Astrocyte (in vitro differentiated cells and primary cell): ENCODE measurements around the gene FAM227B. TPM values are rescaled to one million over a fixed set of nuclear protein-coding genes. Genes with fewer than 3 reads are reported as not detected.

ENCODE experiments used
- DNase-seq: peaks from one replicate; pipeline ENCODE4 v3.0.0-alpha.2; 2010; ENCODE audit warnings: low read depth
- FAIRE-seq: peaks from 2 replicates; lab custom pipeline; 2011; peaks lifted over from hg19 to GRCh38; lab: Jason Lieb, UNC
- H2AFZ ChIP-seq: 2 replicates; pipeline ENCODE4 v1.6.0; 2012; ENCODE audit warnings: low read depth, low read length, inconsistent platforms
- H3K27ac ChIP-seq: 2 replicates; pipeline ENCODE4 v1.5.1; 2011; ENCODE audit warnings: low read depth, low read length, inconsistent platforms
- H3K27me3 ChIP-seq: 2 replicates; pipeline ENCODE4 v1.6.0; 2011; ENCODE audit warnings: low read length, inconsistent platforms; ENCODE audit not compliant: insufficient read depth
- H3K36me3 ChIP-seq: 2 replicates; pipeline ENCODE4 v1.5.1; 2011; ENCODE audit warnings: low read length, inconsistent platforms; ENCODE audit not compliant: insufficient read depth
- H3K4me1 ChIP-seq: 2 replicates; pipeline ENCODE4 v1.5.1; 2011; ENCODE audit warnings: low read length, inconsistent platforms; ENCODE audit not compliant: insufficient read depth
- H3K4me2 ChIP-seq: 2 replicates; pipeline ENCODE4 v1.6.0; 2012; ENCODE audit warnings: low read length, inconsistent platforms
- H3K4me3 ChIP-seq: 2 replicates; pipeline ENCODE4 v1.5.1; 2011; ENCODE audit warnings: low read depth, mild to moderate bottlenecking, low read length, inconsistent platforms; ENCODE audit not compliant: insufficient read depth
- H3K79me2 ChIP-seq: 2 replicates; pipeline ENCODE4 v1.6.0; 2012; ENCODE audit warnings: mild to moderate bottlenecking, low read length, inconsistent platforms; ENCODE audit not compliant: insufficient read depth
- H3K9ac ChIP-seq: 2 replicates; pipeline ENCODE4 v1.6.0; 2012; ENCODE audit warnings: mild to moderate bottlenecking, low read length, inconsistent platforms
- H3K9me3 ChIP-seq: 2 replicates; pipeline ENCODE4 v1.5.1; 2012; ENCODE audit warnings: low read depth, mild to moderate bottlenecking, low read length, inconsistent platforms; ENCODE audit not compliant: insufficient read depth
- H4K20me1 ChIP-seq: 2 replicates; pipeline ENCODE4 v1.6.0; 2012; ENCODE audit warnings: low read length, inconsistent platforms; ENCODE audit not compliant: insufficient read depth
- H3K27ac Mint-ChIP-seq: one replicate; pipeline ENCODE4 v1.8.0; 2021; ENCODE audit warnings: mild to moderate bottlenecking, mixed read lengths; ENCODE audit not compliant: unreplicated experiment
- H3K27me3 Mint-ChIP-seq: one replicate; pipeline ENCODE4 v1.8.0; 2021; ENCODE audit warnings: low read depth, mixed read lengths; ENCODE audit not compliant: unreplicated experiment
- H3K36me3 Mint-ChIP-seq: one replicate; pipeline ENCODE4 v1.8.0; 2021; ENCODE audit warnings: low read depth, mixed read lengths; ENCODE audit not compliant: unreplicated experiment
- H3K4me1 Mint-ChIP-seq: one replicate; pipeline ENCODE4 v1.8.0; 2021; ENCODE audit warnings: low read depth, mixed read lengths; ENCODE audit not compliant: unreplicated experiment
- H3K4me3 Mint-ChIP-seq: one replicate; pipeline ENCODE4 v1.8.0; 2021; ENCODE audit warnings: mild to moderate bottlenecking, moderate library complexity, mixed read lengths; ENCODE audit not compliant: unreplicated experiment
- H3K9me3 Mint-ChIP-seq: one replicate; pipeline ENCODE4 v1.8.0; 2021; ENCODE audit warnings: mild to moderate bottlenecking, mixed read lengths; ENCODE audit not compliant: unreplicated experiment
- CTCF ChIP-seq: IDR thresholded peaks from 2 replicates; pipeline ENCODE4 v1.5.1; 2011; ENCODE audit warnings: low read depth, mild to moderate bottlenecking, inconsistent platforms, low read length, moderate library complexity; ENCODE audit not compliant: insufficient read depth
- EZH2 ChIP-seq: IDR thresholded peaks from 2 replicates; pipeline ENCODE4 v1.6.1; 2012; ENCODE audit warnings: mild to moderate bottlenecking, low read length, inconsistent platforms; ENCODE audit not compliant: insufficient read depth
- total RNA-seq: library from RNA; stranded (reverse); gene quantifications from 2 replicates; pipeline ENCODE4 v1.2.1, GENCODE V29; 2021

The FAM227B gene
- total RNA-seq, 1 donor from 2014 or later: 5.7 TPM

- Histone ChIP-seq H3K9ac (no peak overlapping the region), H3K36me3 (no peaks in the 10 kb centered on the region), H2AFZ (no peak overlapping the region), H3K79me2 (no peaks in the 10 kb centered on the region), H3K4me3 (no peak overlapping the region), H3K27ac (no peak overlapping the region), H4K20me1 (no peaks in the 10 kb centered on the region), H3K4me1 (peaks cover 13% of the 10 kb centered on the region), H3K4me2 (no peak overlapping the region), H3K9me3 (no peaks in the 10 kb centered on the region), H3K27me3 (no peaks in the 10 kb centered on the region)
- FAIRE-seq (no peak), DNase-seq (peak; percentile 88)
- Mint-ChIP-seq H3K27me3 (no peaks in the 10 kb centered on the region), H3K27ac (no peak overlapping the region), H3K36me3 (no peaks in the 10 kb centered on the region), H3K4me1 (peaks cover 10% of the 10 kb centered on the region), H3K4me3 (no peak overlapping the region), H3K9me3 (no peaks in the 10 kb centered on the region)
- no peak for TF ChIP-seq CTCF
- TF ChIP-seq EZH2: no peak
Measured at GRCh38 chr15:49435174-49435573, 185.4 kb downstream of the FAM227B start.

DNA sequence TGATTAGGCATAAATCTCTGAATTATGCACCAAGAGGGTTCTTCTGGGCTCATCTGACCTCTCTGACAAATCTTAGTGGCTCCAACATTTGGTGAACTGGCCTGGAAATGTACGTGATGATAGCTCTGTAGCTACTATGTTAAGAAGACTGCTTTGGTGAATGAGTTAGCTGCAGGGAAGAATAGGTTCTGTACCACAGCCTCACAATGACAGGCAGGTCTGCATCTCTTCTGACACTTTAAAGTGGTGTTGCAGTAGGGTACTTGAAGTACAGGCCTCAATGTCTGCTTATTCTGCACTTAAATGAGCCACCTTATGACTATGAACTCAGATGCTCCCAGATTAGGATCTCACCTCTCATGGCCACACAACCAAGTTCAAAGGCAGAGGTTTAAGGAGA, 190.6 kb downstream of the FAM227B start:
- no peak for TF ChIP-seq EZH2
- TF ChIP-seq CTCF: no peak
- H3K4me1 Mint-ChIP-seq: peaks cover 4% of the 10 kb centered on the region
- no peak overlapping the region for H3K27ac ChIP-seq
- no peaks in the 10 kb centered on the region for H3K36me3 ChIP-seq
- no peak overlapping the region for H3K4me3 ChIP-seq
- H3K9ac ChIP-seq: no peak overlapping the region
- H3K9me3 Mint-ChIP-seq: no peaks in the 10 kb centered on the region
- DNase-seq (no peak), FAIRE-seq (peak; percentile 9)
- H3K4me2 ChIP-seq: no peak overlapping the region
- no peak overlapping the region for H2AFZ ChIP-seq
- no peaks in the 10 kb centered on the region for H4K20me1 ChIP-seq
- no peaks in the 10 kb centered on the region for H3K27me3 Mint-ChIP-seq
- H3K27ac Mint-ChIP-seq: no peak overlapping the region
- no peaks in the 10 kb centered on the region for H3K79me2 ChIP-seq
- no peaks in the 10 kb centered on the region for H3K9me3 ChIP-seq
- no peaks in the 10 kb centered on the region for H3K27me3 ChIP-seq
- H3K36me3 Mint-ChIP-seq: no peaks in the 10 kb centered on the region
- H3K4me1 ChIP-seq: no peaks in the 10 kb centered on the region
- no peak overlapping the region for H3K4me3 Mint-ChIP-seq

DNA sequence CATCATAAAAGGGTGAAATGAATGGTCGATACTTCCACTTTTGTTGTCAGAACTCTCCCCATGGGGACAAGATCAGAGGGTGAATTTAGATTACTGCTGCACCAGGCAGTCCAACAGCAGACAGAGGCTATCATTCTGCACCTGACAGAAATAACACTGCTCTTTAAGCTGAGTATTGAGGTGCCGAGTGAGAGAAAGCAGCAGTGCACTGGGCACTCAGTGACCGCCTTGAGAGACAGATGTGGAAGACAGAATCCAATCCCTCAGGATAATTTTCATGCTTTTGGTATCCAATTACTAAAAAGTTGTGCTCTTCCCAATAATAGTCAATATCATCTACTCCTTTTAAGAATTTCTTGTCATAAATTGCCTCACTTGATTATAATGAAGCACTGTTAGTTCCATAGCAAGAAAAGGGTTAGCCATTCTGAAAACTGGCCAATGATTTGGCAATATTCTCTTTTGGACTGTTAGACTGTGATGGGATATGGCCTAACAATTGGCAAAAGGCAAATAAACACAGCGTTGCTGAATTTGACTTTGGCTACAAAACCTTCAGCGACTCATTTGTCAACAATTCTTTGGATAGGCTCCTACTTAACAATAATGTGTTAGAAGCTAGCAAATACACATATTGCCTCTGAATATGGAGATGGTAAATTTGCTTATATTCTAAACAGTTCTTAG, 192.1 kb downstream of the FAM227B start:
- Histone ChIP-seq H3K4me1 (no peaks in the 10 kb centered on the region), H4K20me1 (no peaks in the 10 kb centered on the region), H3K9me3 (no peaks in the 10 kb centered on the region), H3K36me3 (no peaks in the 10 kb centered on the region), H3K79me2 (no peaks in the 10 kb centered on the region), H2AFZ (no peak overlapping the region), H3K27me3 (no peaks in the 10 kb centered on the region), H3K4me3 (no peak overlapping the region), H3K9ac (no peak overlapping the region), H3K27ac (no peak overlapping the region), H3K4me2 (no peak overlapping the region)
- H3K4me3 Mint-ChIP-seq: no peak overlapping the region
- TF ChIP-seq CTCF (no peak), EZH2 (no peak)
- DNase-seq (peak; percentile 27), FAIRE-seq (no peak)
- no peaks in the 10 kb centered on the region for H3K36me3 Mint-ChIP-seq
- H3K4me1 Mint-ChIP-seq: peaks cover 4% of the 10 kb centered on the region
- H3K27me3 Mint-ChIP-seq: no peaks in the 10 kb centered on the region
- no peak overlapping the region for H3K27ac Mint-ChIP-seq
- no peaks in the 10 kb centered on the region for H3K9me3 Mint-ChIP-seq
